NK-92 (cell line): Measurements from ENCODE around the gene LYZ.

Experiments
- DNase-seq: peaks from one replicate; lab custom pipeline; 2025; ENCODE audit not compliant: unreplicated experiment; lab: John Stamatoyannopoulos, UW

LYZ gene

DNA sequence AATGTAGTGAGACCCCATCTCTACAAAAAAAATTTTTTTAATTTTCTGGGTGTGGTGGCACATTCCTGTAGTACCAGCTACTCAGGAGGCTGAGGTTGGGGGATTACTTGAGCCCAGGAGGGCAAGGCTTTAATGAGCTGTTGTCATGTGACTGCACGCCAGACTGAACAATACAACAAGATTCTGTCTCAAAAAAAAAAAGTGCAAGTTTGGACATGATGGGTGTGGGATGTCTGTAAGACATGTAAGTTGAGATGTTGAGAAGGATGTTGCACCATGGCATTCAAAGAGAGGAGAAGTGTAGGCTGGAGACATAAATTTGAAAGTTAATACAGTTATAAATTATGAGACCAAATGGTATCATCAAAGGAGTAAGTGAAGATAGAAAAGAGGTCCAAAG, 34.9 kb downstream of the LYZ start:
- DNase-seq, result no peak

- no peak for DNase-seq
Measured at GRCh38 chr12:69385038-69385437, 36.9 kb downstream of the LYZ start.

GRCh38 chr12:69386921-69387320, 38.7 kb downstream of the LYZ start:
- no peak for DNase-seq

DNA sequence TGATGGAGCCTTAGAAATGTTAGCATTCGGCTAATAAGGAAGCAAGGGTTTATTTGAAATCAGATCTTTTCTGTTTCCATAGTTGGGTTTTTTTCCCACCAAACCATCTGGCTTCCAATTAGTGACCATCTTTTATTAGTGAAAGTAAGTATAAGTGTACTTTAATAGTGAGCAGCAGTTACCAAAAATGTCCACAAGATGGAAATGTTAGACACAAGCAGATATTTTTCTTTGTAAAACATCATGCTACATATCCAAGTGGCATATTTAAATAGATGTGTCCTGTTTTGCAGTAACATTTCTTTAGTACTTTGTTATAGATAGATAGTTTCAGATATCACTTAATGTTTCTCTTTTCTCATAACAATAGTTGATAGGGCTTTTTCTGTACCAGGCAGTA, 40.2 kb downstream of the LYZ start:
- DNase-seq, result no peak

GRCh38 chr12:69389831-69390230, 41.6 kb downstream of the LYZ start:
- DNase-seq, result no peak

DNA sequence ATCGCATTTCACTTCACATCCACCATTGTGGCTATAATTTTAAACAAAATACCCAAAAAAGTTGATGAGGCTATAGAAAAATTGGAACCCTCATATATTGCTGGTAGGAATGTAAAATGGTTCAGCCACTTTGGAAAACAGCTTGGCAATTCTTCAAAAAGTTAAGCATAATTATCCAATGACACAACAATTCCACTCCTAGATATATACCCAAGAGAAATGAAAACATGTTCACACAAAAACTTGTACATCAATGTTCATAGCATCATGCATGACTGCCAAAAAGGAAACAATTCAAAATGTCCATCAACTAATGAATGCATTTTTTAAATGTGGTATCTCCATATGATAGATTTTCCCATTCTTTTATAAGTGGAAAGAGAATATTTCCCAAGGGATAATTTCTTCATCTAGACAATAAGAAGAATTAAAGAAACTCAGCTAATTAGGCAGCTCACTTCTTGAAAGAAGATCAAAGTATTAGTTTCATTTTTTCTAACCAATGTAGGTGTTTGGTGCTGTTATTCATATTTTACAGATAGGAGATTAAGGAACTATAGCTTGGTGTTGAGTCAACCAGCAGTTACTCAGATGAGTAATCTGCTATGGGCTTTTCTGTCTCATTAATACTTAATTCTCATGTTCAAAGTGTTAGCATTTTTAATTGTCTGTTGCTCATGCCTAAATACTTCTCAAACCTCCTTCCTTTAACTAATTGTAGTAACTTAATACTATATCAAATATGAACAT, 44.2 kb downstream of the LYZ start:
- no peak for DNase-seq

- no peak for DNase-seq
Measured at GRCh38 chr12:69396041-69396440, 47.9 kb downstream of the LYZ start.

DNA sequence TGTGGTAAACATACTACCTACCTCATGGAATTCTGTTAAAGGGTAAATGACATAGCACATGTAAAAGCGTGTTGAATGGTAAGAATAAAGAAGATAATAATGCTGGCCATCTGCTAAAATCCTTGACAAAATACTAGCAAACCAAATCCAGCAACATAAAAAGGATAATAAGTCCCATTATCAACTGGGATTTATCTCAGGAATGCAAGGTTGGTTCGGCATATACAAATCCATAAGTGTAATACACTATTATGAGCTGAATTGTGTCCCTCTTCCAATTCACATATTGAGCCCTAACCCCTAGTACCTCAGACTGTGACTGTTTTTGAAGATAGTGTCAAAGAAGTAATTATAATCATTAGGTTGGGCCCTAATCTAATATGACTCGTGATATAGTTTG, 48.8 kb downstream of the LYZ start:
- DNase-seq, result no peak

GRCh38 chr12:69397978-69398377, 49.8 kb downstream of the LYZ start:
- DNase-seq, result no peak

DNA sequence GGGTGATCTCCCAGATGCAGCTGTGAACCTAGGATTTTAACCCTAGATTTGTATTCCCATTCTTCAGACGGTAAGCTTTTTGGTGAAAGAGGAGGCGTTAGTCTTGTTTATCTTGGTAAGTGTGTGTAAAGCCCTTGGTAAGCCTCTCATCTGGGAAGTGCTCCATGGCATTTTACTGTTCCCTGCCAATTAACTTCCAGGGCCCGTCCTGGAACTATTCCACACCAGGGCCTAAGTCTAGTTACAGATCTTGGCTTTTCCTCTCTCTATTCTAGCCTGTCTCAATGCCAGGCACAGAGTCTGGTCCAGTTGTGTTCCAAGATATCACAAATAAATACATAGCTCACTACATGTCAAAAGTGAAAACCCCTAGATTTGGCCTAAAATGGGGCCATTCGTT, 53.8 kb downstream of the LYZ start:
- DNase-seq, result no peak
